GM23248 (cell line): ENCODE results near the gene SLC1A7.

Source experiments
- EZH2 ChIP-seq: fragments of 200-600 bp; sonication (generic); IDR thresholded peaks from 2 replicates; pipeline ENCODE4 v1.6.1; 2018; ENCODE audit warnings: antibody characterized with exemption, mild to moderate bottlenecking; ENCODE audit not compliant: insufficient read depth, poor library complexity, severe bottlenecking
- EZH2phosphoT487 ChIP-seq: fragments of 200-600 bp; sonication (generic); IDR thresholded peaks from 2 replicates; pipeline ENCODE4 v1.6.1; 2018; ENCODE audit warnings: antibody characterized with exemption, moderate library complexity, mild to moderate bottlenecking, low read depth; ENCODE audit not compliant: insufficient read depth

DNA sequence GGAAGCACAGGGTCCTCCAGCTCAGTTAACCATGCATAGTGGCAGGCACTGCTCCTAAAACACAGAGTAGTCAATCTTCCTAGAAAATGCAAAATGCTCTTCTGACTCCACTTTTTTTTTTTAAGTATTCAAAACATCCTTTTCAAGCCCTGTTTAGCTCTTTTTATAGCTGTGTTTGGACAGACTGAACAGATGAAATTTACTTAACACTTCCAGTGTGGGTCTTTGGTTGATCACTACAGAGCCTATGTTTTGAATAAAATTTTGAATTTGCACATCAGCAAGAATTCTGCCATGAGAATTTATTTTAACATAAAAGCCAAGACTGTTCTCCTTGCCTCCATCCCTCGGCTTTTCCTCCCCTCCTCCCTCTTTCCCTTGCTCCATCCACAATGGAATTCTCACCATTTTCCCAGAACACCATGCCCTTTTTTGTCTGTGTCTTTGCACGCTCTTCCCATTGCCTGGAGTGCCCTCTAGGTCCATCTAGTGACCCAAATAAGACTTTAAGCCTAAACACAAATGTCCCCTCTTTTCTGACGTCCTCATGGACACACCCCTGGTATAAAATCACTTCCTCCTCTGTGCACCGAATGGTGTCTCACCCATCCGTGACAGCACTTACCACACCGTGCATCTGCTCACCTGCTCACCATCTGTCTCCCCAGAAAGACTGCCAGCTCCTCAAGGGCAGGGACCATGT lies 30.1 kb upstream of the SLC1A7 start:
- TF ChIP-seq EZH2 (no peak), EZH2phosphoT487 (no peak)
